GM18526 (cell line): Measurements from ENCODE around the gene THSD4.

ENCODE experiments used
- POLR2A ChIP-seq: IDR thresholded peaks from 3 replicates; pipeline ENCODE4 v1.6.1; 2011; ENCODE audit not compliant: insufficient read length; ENCODE audit errors: extremely low read depth

THSD4 gene

GRCh38 chr15:71237456-71238188, 122.4 kb downstream of the THSD4 start:
- no peak for TF ChIP-seq POLR2A

- no peak for TF ChIP-seq POLR2A
Observed at GRCh38 chr15:71238926-71239325, 123.7 kb downstream of the THSD4 start.

- no peak for TF ChIP-seq POLR2A
Observed at GRCh38 chr15:71239592-71240364, 124.5 kb downstream of the THSD4 start.

GRCh38 chr15:71242292-71242691, 127.0 kb downstream of the THSD4 start:
- no peak for TF ChIP-seq POLR2A

DNA sequence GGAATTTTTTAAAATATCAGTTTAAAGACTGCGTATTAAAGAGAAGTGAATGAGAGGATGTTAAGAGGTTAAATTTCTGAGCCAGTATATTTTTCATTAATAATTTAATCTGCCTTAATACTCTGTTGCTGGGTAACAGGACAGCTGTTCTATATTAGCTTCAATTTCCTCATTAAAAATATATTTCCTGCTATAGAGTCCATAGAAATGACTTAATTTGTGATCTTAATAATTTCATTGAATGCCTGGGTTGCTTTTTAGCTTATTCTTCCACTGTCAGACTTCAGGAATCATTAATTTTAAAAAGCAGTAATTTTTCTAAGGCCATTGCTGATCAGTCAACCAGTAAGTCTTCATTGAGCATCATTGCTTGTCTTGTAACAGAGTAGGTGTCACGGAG, 129.0 kb downstream of the THSD4 start:
- TF ChIP-seq POLR2A = no peak

DNA sequence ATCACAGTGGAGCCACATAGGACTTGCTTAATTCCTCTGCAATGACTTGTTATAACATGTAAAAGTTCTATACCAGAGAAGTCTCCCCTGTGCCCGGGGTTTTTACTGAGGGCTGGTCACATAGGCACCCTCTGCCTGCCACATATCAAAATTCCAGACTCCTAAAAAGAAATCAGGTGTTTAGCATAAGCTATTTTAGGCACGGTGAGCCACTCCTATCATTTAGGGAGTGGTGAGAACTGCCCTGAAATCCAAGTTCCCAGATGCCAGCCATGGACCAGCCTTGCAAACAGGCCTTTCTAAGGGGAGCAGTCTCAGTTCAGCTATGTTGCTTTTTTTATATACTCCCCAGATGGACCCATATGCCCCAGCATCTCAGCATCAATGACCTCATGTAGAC, 130.3 kb downstream of the THSD4 start:
- TF ChIP-seq POLR2A = no peak

- TF ChIP-seq POLR2A = no peak
Observed at GRCh38 chr15:71248386-71248785, 133.1 kb downstream of the THSD4 start.

- no peak for TF ChIP-seq POLR2A
Observed at GRCh38 chr15:71249986-71250385, 134.7 kb downstream of the THSD4 start.

DNA sequence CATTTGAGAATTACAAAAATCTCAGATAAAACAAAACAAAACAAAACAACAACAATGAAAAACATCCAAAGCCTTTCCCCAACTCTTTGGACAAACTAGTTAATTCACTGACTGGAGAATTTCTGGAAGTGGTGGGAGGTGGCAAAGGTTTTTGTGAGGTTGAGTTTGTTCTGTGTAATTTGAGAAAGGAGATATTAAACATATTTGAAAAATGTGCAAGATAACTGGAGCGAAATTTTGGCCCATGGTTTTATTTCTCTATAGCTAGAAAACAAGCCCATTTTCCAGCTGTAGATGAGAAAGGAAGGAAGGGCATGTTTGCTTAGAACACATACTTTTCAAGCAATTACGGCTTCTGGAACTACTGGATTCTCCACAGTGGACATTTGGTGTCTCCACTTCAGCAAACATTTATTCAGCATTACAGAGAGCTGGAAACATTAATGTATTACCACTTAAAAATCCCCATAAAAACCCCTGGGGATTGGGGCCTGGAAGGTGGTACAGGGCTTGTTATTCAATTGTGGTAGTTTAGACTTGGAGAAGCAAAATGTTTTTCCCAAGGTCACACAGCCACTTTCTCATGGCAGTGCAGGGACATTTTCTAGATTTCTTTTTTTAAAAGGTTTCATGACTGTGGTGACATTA, 135.8 kb downstream of the THSD4 start:
- no peak for TF ChIP-seq POLR2A

- no peak for TF ChIP-seq POLR2A
Observed at GRCh38 chr15:71251584-71252043, 136.3 kb downstream of the THSD4 start.

DNA sequence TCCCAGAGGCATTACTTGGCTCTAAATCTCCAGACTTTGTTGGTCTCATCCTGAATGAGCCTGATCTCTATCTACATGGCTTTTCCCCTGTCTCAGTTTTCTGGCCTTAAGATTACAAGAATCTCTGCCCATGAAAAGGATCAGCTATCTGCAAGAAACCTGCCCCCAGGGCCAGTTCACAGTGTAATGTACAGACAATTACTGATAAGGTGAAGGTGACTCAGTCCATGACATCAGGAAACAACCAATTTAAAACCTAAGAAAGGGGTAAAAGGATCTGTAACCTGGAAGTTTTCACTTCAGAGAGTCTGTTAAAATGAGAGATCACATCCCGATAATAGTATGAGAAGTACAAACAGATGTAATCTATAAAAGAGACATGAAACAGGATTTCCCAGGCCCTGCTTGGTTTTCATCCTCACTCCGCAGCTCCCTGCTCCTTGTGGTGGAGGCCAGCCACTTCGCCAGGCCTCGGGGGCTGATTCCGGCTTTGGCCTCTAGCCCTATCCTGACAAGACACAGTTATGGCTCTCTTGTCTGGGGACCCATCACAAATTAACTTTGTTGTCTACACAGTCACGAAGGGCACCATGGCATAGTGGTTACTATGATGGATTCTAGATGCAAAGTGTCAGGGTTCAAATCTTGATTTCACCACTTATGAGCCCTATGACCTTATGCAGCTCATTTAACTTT, 136.9 kb downstream of the THSD4 start:
- no peak for TF ChIP-seq POLR2A

- TF ChIP-seq POLR2A = no peak
Observed at GRCh38 chr15:71252740-71253047, 137.4 kb downstream of the THSD4 start.

GRCh38 chr15:71254491-71254890, 139.2 kb downstream of the THSD4 start:
- TF ChIP-seq POLR2A = no peak

DNA sequence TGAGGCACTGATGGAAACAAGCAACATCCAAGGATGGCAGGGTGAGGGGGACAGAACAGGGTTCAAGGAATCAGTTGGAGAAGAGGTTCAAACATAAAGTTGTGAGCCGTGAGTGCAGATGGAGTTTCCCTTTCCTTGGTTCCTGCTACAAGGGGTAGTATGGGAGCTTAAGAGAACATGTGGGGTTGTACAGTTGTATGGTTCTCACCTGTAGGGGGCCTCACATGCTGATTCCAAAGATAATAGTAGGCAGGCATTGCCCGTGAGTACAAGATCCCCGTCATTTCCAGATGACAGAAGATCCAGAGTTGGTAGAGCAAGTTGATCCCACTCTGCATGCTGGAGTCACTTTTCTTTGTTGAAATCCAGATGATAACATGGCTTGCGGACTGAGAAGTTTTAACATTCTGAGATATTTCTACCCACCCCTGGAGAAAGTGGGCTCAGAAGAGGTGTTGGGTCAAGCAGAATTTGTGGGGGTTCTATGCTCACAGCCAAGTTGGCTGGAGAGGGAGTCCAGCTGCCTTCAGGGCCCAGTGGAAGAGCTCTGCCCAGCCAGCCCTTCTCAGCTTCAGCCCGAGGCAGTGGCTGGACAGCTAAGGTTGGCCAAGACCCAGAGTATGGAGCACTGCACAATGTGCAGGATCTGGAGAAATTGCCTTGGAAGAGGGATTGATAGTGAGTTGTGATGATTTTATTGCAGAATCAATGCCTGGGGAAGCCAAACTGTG, 141.8 kb downstream of the THSD4 start:
- no peak for TF ChIP-seq POLR2A

DNA sequence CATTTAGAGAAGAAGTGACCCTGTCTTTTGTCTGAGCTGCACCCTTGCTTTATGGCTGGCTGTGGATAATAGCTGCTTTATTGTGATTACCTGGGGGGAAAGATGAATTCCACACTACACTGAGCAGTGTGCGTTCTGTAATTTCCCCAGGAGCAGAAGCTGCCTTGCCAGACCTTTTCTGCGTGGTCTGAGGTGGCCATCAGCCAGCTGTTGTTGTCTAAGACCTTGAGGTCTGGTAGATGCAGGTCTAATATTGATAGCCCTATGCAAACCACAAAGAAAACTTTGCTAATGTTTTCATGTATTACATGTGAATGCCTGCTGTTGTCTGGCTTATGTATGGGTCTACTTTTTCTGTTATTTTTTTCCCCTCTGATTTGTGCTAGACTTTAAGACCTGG, 144.6 kb downstream of the THSD4 start:
- no peak for TF ChIP-seq POLR2A
